Middle frontal gyrus (tissue), 1 donor: ENCODE data around the gene ZMIZ1.

Experiments
- DNase-seq: peaks from one replicate; pipeline ENCODE4 v3.0.0-alpha.2; 2015; ENCODE audit warnings: low spot score; ENCODE audit errors: extremely low spot score

Gene ZMIZ1

GRCh38 chr10:79202188-79203013, 133.6 kb downstream of the ZMIZ1 start:
- no peak for DNase-seq

GRCh38 chr10:79203014-79203644, 134.4 kb downstream of the ZMIZ1 start:
- no peak for DNase-seq

GRCh38 chr10:79203833-79204232, 135.1 kb downstream of the ZMIZ1 start:
- DNase-seq: no peak

GRCh38 chr10:79206300-79207095, 137.7 kb downstream of the ZMIZ1 start:
- DNase-seq: peak; percentile 19

GRCh38 chr10:79207096-79207357, 138.3 kb downstream of the ZMIZ1 start:
- DNase-seq: no peak

- no peak for DNase-seq
Measured at GRCh38 chr10:79207726-79208125, 139.0 kb downstream of the ZMIZ1 start.

GRCh38 chr10:79208251-79208983, 139.7 kb downstream of the ZMIZ1 start:
- no peak for DNase-seq

GRCh38 chr10:79209340-79209739, 140.6 kb downstream of the ZMIZ1 start:
- no peak for DNase-seq

GRCh38 chr10:79209831-79210230, 141.1 kb downstream of the ZMIZ1 start:
- no peak for DNase-seq

GRCh38 chr10:79210672-79211071, 141.9 kb downstream of the ZMIZ1 start:
- DNase-seq: no peak

GRCh38 chr10:79211616-79212015, 142.8 kb downstream of the ZMIZ1 start:
- DNase-seq: no peak

- no peak for DNase-seq
Measured at GRCh38 chr10:79215531-79215930, 146.8 kb downstream of the ZMIZ1 start.

GRCh38 chr10:79219322-79219957, 150.7 kb downstream of the ZMIZ1 start:
- no peak for DNase-seq

GRCh38 chr10:79220307-79220706, 151.5 kb downstream of the ZMIZ1 start:
- DNase-seq: no peak

GRCh38 chr10:79221110-79222051, 152.6 kb downstream of the ZMIZ1 start:
- peak; percentile 12 for DNase-seq

GRCh38 chr10:79222186-79222585, 153.4 kb downstream of the ZMIZ1 start:
- no peak for DNase-seq

- DNase-seq: peak; percentile 18
Measured at GRCh38 chr10:79223091-79224048, 154.6 kb downstream of the ZMIZ1 start.

GRCh38 chr10:79224263-79224949, 155.6 kb downstream of the ZMIZ1 start:
- no peak for DNase-seq
